Gastrocnemius medialis (tissue), 4 donors: ENCODE measurements around the gene SIAH3.

ENCODE experiments used
- POLR2A ChIP-seq, 2 donors: fragments of 450-650 bp; IDR thresholded peaks; one replicate each; pipeline ENCODE4 v1.6.1; 2017; ENCODE audit warnings: antibody characterized with exemption in 2 of 2, mild to moderate bottlenecking in 2 of 2, moderate library complexity in 2 of 2
- TF ChIP-seq, protein P1 (sequence below), 5 experiments: fragments of 450-650 bp in 3 of 5; fragments of 200-600 bp in 2 of 5; sonication (generic) in 2 of 5; IDR thresholded peaks in 4 of 5; conservative IDR thresholded peaks in 1 of 5; 1 replicate in 4 of 5; 2 replicates in 1 of 5; pipeline ENCODE4 v1.5.1; 2016 to 2019; ENCODE audit warnings: antibody characterized with exemption in 5 of 5, mild to moderate bottlenecking in 3 of 5, moderate library complexity in 3 of 5

DNA sequence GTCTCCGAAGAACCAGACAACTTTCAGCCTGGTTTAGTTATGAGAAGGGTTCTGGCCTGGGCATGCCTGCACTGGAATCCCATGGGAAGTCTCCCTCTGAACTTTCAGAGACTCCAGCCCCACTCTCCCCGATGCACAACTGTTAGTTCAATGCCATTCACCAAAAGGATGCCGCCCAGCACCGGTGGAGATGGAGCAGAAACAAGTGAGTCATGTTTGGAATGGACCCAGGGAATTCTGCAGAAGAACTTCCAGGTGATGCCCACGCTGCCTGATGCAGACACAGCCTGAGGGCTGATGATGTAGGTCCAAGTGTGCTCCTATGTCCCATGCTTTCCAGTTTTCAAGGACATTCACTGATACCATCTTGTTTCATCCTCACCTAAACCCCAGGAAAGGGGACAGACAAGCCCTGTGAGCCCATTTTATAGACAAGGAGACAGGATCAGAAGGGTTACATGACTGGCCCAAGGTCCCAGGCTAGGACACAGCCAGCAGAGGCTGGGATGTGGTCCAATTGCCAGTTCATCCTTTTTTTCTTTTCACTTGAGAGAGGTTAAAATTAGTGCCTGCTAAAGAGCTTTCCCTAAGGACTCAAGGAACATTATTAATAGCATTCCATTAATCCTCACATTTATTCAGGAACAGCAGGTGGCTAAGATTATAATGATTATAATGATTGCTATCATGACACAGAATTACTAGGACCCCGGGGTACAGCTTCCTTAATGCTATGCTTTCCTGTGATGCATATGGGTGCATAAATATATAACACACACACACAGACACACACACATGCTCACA is 39.5 kb downstream of the SIAH3 start:
- TF ChIP-seq, protein P1, sequence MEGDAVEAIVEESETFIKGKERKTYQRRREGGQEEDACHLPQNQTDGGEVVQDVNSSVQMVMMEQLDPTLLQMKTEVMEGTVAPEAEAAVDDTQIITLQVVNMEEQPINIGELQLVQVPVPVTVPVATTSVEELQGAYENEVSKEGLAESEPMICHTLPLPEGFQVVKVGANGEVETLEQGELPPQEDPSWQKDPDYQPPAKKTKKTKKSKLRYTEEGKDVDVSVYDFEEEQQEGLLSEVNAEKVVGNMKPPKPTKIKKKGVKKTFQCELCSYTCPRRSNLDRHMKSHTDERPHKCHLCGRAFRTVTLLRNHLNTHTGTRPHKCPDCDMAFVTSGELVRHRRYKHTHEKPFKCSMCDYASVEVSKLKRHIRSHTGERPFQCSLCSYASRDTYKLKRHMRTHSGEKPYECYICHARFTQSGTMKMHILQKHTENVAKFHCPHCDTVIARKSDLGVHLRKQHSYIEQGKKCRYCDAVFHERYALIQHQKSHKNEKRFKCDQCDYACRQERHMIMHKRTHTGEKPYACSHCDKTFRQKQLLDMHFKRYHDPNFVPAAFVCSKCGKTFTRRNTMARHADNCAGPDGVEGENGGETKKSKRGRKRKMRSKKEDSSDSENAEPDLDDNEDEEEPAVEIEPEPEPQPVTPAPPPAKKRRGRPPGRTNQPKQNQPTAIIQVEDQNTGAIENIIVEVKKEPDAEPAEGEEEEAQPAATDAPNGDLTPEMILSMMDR (IDR thresholded peaks at IDR 0.05 in 4 of 5, conservative IDR thresholded peaks at IDR 0.05 in 1 of 5), result no peak
- no peak for TF ChIP-seq POLR2A (IDR thresholded peaks at IDR 0.05)
